ENCODE results near the gene ARFIP1.

ARFIP1 gene

DNA sequence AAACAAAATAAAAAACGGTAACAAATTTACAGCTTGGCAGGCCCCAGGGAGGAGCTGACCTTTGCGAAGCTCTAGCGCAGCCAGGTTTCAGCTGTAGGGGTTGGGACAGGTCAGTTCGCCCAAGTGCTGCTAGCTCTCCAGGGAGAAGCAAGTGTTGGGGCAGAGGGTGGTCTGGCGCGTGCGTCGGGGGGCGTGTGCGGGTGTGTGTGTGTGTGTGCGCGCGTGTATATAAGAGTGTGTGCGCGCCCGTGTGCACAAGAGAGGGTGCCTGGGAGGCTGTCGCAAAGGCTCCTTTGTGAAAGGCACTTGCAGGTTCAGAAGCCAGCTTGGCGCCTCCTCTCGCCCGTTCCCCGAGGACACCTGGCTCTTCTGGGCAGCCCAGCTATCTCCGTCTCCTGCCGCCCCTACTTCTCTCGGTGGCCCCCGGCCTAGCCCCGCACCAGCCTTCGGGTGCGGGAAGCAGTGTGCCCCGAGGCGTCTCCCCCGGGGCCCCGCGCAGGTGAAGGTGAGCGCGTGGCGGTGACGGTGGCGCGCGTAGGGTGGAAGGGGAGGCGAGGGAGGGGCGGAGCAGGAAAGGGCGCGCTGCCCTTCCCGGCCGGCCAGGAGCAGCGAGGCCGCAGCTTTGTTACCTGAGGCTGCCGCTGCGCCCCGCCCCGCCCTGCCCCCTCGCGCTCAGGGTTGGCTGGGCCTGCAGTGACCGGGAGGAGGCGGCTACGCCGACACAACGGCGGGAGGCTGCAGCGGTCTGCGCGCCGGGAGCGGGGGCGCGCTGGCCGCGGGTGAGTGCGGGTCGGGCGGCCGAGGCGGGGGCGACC, 156.1 kb downstream of the ARFIP1 start, which contains the start of gene FHDC1:
TSS of gene FHDC1 (plus strand) at position 693 of the 815 bp plus-strand sequence. CDS start 6,735 bp downstream, outside the sequence.
- in situ Hi-C loops (cut with HindIII; ENCODE audit: low sequenced_read_pairs), result no loop called here

DNA sequence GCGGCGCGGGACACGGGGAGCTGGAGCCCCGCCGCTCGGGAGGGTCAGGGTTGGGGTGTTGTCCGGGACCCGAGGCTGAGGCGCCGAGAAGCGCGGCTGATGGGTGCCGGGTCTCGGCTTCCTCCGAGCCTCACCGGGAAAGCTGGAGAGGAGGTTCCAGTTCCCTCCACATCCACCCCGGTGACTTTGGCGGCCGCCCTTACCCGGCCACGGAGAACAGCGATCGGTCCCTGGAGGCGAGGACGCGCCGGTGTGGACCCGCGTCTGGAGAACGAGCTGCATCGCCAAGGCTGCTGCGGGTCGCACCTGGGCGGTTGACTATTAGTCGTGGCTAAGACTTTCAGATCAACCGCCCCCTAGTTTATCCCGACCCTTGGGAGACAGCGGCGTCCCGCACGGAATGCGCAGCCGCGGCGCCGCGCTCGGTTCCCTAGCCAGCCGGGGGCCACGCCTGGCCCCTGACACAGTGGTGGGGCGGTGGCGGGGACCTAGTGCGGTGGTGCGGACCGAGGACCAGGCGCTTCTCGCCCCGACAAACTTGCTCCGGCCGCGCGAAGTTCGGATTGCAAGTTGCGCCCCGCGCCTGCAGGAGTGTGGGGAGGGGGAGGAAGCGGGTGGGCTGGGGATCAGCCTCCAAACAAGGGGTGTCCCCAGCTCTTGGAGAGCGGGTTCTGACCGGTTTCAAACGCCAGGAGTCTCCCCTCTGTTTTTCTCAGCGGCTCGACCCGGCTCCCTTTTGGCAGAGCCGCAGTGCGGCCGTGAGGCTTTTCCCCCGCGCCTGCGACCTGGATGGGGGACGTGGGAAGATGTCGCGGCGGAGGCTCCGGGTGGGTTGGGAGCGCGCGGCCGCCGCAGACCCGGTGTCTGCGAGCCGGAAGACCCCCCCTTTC, 156.9 kb downstream of the ARFIP1 start:
- in situ Hi-C loops (cut with HindIII; ENCODE audit: low sequenced_read_pairs), result no loop called here

DNA sequence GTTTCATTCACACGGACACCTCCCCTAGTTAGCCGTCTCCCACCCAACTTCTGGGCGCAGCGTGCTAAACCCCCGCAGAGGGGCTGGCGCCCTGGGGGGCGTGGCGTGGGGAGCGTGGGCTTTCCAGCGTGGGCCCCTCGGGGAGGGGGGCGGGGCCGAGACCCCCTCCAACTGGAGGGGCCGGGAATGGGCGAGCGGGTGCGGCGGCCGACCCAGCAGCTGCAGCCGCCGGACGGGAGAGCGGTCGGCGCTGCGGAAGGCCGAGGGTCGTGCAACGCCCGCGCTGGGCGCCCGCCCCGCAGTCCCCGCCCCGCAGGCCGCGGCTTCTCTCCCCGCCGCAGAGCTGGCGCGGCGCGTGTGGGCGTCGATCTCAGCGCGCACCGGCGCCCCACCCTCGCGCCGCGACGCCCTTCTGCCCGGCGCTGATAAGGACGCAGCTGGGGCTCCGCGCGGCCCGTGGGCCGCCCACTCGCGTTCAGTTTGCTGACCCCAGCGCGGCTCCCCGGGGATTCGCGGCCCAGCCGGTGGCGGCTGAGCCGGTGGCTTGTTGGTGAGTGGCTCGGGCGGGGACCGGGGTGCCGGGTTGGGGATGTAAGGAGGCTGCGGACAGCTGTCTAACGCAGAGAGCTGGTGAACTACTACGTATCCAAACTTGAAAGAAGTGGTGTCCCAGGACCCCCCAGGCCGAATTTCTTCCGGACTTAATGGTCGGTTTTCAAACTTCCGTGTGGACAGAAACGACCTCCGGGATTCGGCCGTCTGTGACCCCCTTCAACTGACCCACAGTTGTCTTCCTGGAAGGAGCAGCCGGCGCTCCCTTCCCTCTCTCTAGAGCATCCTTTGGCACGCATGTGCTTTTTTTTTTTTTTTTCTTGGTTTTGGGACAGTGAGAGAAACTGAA, 157.8 kb downstream of the ARFIP1 start:
- in situ Hi-C loops (cut with HindIII; ENCODE audit: low sequenced_read_pairs), result no loop called here

DNA sequence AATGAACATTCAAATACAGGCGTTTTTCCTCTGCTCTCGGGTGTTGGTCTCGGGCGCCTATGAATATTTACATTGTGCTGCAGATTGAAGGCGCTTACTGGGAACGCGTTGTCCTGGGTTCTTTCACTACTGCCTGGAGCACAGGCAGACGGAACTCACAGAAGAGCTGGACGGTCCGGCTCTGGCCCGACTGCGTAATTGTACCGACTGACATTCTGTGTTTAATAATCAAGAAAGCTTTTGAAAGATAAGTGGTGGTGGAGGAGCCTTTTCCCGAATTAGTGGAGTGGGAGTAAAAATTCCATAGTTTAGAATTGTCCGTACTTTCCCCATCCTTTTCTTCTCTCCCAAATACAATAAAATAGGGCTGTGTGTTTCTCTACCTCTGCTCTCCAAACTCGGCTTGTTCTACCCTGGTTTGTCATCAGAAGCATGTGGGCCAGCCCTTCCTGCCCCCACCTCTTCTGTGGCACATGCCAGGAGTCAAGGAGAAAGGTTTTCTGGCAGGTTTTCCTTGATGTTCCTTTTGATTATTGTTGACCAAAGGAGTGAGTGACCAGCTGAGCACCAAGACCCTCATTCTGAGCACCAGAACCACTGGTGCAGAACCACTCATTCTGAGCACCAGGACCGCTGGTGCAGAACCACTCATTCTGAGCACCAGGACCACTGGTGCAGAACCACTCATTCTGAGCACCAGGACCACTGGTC, 158.6 kb downstream of the ARFIP1 start:
- in situ Hi-C loops (cut with HindIII; ENCODE audit: low sequenced_read_pairs), result no loop called here

DNA sequence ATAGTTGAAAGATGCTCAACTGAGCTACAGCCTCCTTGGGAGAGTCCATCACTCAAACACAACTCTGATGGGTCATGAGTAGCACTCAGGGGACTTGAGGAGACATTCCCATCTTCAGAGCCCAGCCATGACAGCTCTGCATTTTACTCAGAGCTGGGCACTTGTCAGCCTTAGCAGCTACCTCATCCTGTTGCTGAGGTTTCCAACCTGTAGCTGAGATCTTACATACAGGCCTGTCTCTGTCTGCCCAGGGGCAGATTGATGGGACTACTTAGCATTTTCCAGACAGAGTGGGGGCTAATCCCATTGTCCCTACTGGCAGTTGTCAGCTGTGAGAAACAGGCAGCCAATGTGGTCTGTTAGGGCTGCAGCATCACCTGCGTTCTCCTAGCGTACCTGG, 159.9 kb downstream of the ARFIP1 start:
- in situ Hi-C loops (cut with HindIII; ENCODE audit: low sequenced_read_pairs), result no loop called here

DNA sequence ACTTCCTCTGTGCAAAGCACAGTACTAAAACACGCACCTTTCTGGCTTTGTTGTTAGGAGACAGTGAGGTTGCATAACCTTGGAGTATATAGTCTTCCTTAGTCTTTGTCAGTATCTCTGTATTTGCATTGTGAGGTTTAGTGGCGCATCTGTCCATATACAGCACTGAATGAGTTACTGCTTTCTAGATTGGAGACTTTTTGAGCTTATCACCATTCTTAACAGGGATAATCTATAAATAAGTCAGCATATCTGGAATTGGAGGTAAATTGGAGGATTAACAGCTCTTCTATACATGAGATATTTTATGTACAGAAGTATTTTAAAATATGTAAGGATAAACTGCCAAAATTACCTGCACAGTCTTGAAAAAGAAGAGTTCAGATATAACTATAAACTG, 160.7 kb downstream of the ARFIP1 start:
- in situ Hi-C loops (cut with HindIII; ENCODE audit: low sequenced_read_pairs), result no loop called here

DNA sequence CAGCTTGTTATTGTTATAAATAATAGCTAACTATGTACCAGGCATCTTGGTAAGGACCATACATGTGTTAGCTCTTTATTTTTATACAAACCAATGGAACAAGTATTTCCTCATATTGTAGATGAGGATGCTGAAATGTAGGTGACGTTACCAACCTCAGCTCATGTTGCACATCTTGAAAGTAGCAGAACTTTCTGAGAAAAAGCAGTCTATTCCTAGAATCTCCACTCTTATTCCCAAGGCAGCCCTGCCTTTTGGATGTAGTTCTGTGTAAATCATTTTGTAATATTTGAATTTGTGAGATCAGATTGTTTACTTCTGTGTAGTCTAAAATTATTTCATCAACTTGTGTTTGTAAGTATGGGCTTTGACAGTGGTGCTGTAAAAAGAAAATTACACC, 161.7 kb downstream of the ARFIP1 start:
- in situ Hi-C loops (cut with HindIII; ENCODE audit: low sequenced_read_pairs), result no loop called here

DNA sequence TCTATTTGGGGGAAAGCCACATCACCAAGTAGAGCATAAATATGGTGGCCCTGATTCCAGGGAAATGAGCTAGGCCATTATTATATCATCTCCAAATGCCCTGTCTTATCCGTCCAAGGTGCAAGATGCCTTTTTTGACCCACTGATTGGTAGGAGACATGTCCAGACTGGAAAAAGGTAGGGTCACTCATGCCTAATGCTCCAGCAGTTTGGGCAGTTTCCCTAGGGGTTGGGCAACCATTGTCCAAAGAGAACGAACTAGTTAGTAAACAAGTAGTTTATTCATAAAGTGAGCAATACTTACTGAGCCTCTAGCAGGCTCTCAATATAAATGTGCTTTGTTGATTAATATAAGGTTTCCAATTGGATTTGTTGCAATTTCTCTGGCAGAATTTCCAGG, 162.6 kb downstream of the ARFIP1 start:
- in situ Hi-C loops (cut with HindIII; ENCODE audit: low sequenced_read_pairs), result no loop called here

DNA sequence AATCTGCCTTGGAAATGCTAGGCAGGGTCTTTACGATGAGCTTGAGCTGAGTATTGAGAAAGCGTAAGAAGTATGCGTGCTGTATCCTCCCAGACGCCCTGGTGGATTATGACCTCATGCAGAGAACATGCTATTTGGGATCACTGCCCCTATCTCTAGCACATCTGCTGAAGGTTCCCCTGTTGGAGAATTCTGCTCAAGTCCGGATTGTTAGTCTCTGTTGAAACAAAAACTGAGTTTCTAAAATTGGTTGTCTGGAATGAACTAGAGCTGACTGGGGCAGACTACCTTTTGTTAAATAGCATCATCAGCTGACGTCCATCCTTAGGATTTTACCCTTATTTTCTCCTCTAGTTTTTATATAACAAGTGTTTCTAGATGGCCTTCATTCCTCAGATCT, 163.9 kb downstream of the ARFIP1 start:
- in situ Hi-C loops (cut with HindIII; ENCODE audit: low sequenced_read_pairs), result no loop called here

DNA sequence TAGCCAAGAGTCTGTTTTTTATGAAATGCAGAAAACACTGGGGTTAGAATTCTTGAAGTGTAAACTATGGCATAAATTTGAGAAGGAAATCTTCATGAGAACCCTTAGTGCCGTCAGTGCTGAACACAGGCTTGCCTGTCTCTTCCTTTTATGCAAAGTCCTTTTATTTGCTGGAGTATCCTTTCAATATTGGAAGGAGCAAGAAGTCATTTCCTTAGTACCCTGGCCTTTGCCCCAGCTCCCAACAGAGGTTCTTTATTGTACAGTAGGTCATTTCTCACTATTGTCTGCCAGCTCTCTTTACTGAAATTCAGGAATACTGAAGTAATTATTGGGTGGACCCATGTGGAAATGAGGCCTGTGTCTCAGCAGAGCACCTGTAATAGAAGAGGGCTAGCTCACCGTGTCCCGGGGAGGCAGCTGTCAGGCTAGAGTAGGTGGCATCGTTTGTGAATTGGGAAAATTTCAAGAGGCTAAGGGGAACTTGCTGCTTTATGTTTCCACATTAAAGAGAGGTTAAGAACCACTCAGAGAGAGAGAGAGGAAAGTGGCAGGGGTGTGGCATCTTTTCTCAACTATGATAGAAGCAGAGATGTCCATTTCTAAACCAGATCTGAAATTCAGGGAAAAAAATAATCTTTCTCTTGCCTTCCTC, 165.0 kb downstream of the ARFIP1 start:
- in situ Hi-C loops (cut with HindIII; ENCODE audit: low sequenced_read_pairs), result no loop called here

DNA sequence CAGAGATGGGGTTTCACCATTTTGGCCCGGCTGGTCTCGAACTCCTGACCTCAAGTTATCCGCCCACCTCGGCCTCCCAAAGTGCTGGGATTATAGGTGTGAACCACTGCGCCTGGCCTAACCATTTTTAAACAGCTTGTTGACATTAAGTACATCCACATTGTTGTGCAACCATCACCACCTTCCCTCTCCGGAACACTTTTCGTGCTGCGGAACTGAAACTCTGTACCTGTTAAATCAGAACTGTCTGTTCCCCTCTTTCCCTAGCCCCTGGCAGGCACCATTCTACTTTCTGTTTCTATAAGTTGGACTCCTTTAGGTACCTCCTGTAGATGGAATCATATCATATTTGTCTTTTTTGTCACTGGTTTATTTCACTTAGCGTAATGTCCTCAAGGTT, 165.9 kb downstream of the ARFIP1 start:
- in situ Hi-C loops (cut with HindIII; ENCODE audit: low sequenced_read_pairs), result no loop called here

DNA sequence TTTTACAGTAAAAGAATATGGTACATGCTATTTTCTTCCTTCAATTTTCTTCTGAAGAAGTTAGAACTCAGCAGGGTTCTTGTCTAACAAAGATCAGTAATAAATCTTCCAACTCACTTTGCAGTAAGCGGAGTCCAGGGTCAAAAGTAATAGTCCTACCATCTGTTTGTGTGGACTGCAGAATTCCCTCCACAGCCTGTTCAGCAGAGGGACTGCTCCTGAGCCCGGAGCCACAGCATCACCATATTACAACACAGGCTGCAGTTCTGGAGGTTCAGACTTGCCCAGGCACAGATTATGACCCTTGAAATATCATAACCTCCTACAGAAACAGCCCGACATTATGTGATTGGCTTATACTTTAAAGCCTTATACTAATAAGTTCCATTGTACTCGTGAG, 166.7 kb downstream of the ARFIP1 start:
- in situ Hi-C loops (cut with HindIII; ENCODE audit: low sequenced_read_pairs), result no loop called here

DNA sequence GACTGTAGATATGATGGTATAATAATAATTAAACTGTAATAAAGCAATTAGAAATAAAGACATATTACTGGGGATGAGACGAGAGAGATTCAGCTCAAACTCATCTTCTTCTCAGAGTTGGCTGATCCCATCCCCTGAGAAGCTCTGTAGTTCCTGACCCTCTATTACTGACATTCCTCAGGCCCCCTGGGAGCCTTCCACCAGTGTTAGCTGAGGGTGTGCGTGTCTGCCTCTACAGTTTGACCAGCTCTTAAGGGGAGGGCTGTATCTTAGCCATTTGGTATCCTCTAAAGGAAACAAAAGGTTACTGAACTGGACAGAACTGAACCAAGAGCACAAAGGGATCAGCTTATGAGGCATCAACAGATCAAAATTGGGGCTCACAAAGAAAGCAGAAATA, 167.6 kb downstream of the ARFIP1 start:
- in situ Hi-C loops (cut with HindIII; ENCODE audit: low sequenced_read_pairs), result no loop called here

DNA sequence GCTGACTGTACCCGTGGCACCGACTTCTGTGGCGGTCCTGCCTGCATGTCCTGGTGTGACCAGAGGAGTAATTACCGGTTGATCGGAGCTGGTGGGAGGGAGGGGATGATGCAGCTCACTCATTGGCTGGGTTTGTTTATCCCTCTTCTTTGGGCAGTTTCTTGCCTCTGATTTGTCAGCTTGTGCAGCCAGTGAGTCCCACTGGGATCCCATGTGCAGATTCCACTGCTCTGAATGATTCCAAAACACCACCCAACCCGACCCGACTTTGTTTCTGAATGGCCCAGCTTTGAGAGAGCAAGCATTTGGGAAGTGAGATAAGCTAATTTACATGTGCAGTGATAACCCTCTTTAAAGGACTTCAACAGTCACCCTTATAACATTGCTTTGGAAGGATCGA, 170.2 kb downstream of the ARFIP1 start:
- in situ Hi-C loops (cut with HindIII; ENCODE audit: low sequenced_read_pairs), result no loop called here

DNA sequence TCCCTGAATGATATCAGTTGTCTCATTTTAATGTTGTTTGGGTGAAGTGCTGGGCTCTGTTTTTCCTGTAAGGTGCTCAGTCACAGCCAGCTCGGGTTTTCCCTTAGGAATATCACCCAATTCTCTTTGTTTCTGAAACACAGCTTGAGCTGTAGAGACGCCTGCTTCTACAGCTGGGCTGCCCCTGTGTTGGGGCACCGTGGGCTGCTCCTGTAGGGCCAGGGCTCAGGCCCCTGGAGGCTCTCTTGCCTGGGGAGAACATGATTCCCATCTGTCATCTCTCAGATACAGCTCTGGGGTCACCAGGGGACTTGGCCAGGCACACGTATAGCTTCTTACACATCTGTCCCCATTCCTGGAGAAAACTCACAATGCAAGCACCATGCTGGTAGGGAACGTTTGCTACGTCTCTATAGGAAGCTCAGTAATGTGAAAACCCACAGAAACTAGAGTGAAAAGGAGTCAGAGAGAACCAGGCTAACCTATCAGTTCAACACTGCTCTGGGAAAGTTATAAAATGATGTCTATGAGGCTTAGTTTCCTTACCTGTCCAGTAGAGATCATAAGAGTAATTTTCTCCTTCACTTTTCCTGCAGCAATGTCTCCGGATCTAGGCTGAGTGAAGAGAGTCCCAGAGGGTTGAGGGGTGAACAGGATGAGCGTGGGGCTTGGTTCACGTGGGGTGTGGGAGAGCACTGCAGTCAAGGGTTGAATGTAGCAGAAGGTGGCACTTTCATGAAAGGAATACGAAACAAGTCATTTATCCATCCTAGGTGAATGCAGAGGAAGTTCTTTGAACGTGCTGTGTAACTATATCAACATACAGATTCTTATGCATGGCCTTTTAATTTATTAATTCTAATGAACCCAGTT, 170.9 kb downstream of the ARFIP1 start:
- in situ Hi-C loops (cut with HindIII; ENCODE audit: low sequenced_read_pairs), result no loop called here

DNA sequence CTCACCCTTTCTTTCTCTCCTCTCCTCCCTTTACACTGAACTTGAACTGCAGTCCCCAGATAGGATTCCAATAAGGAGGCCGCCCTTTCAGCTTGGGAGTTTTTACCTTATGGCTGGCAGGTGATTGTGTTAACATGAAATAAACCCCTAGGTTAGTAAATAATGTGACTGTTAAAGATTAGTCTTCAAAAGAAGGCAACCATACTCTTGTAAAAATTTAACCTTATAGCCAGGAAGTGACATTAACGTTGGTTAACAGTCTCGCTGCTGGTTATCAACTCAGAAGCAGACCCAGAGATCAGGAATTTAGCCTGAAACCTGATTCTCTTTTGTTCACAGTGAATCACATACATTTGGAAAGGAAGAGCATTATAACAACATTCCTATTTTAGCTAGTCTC, 171.6 kb downstream of the ARFIP1 start:
- in situ Hi-C loops (cut with HindIII; ENCODE audit: low sequenced_read_pairs), result no loop called here

DNA sequence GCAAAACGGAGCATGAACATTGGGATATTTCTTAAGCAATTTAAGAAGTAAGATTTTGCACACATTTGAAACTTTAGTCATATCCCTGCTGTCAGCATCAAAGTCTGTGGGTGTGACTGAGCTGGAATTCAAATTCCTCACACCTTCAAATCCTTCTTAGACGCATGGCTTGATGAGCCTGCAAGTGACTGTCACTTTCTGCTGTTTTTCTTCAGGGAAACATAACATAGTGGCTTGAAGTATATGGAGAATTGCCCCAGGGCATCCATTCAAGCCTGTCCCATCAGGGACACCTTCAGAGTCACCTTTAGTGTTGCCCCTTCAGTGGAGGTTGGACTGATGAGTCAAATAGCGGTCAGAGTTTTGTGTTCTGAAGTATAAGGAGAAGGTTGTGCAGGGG, 173.8 kb downstream of the ARFIP1 start:
- in situ Hi-C loops (cut with HindIII; ENCODE audit: low sequenced_read_pairs), result no loop called here

DNA sequence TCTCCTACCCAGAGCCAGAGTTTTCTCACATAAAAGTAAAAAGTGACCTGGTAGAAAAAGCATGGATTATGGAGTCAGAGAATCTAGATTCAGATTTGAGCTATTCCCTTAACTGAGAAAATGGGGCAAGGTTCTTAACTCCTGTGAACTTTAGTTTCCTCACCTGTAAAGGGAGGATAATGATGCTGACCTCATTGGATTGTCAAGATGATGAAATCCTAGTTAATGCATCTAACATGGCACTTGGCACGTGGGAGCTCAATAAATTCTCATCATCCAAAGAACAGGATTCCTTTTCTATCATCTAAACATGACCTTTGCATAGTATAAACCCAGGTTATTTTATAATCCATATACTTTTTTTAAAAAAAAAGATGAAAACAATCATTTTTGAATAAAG, 175.0 kb downstream of the ARFIP1 start:
- in situ Hi-C loops (cut with HindIII; ENCODE audit: low sequenced_read_pairs), result no loop called here

DNA sequence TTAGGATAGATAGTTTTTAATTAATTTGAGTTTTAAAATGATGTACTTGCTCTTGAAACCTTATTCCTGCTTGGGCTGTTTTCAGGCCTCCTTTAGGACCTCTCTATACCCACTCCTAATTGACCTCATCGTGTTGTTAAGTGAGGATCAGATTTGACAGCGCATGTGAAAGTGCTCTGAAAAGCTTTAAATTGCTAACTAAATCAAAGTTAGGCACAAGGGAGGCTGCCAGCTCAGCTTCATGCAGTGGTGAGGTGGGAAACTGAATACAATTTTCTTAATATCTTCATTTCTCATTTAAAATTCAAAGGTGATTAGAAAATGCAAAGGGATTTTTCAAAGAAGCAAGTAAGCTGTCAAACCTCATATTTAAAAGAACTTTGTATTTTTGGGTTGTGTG, 176.4 kb downstream of the ARFIP1 start:
- in situ Hi-C loops (cut with HindIII; ENCODE audit: low sequenced_read_pairs), result no loop called here
